Fibroblast of skin of scalp (primary cell): ENCODE measurements around the gene DHRSX.
"Not testable (repeated sequence)": the region's sequence is repeated elsewhere in the genome, so short reads cannot be mapped to it uniquely, and the experiment has no call there.

Source experiments
- DNase-seq: peaks from one replicate; pipeline ENCODE4 v3.0.0-alpha.2; 2013

DHRSX gene

GRCh38 chrX:2497961-2498780 lies 2.6 kb downstream of the DHRSX start:
- DNase-seq, result no peak

- DNase-seq, result no peak
Measured at GRCh38 chrX:2495595-2495994, 5.2 kb downstream of the DHRSX start.

GRCh38 chrX:2492531-2493218 lies 8.1 kb downstream of the DHRSX start:
- DNase-seq, result peak; percentile 43

GRCh38 chrX:2490634-2491033 lies 10.1 kb downstream of the DHRSX start:
- DNase-seq, result no peak

GRCh38 chrX:2489446-2490445 lies 11.0 kb downstream of the DHRSX start:
- no peak for DNase-seq

- DNase-seq, result no peak
Measured at GRCh38 chrX:2488621-2489285, 12.0 kb downstream of the DHRSX start.

- no peak for DNase-seq
Measured at GRCh38 chrX:2487366-2487765, 13.4 kb downstream of the DHRSX start.

- no peak for DNase-seq
Measured at GRCh38 chrX:2486476-2487133, 14.2 kb downstream of the DHRSX start.

- no peak for DNase-seq
Measured at GRCh38 chrX:2485789-2486345, 14.9 kb downstream of the DHRSX start.

- DNase-seq, result peak; percentile 62
Measured at GRCh38 chrX:2484721-2485648, 15.8 kb downstream of the DHRSX start.

- no peak for DNase-seq
Measured at GRCh38 chrX:2484256-2484655, 16.5 kb downstream of the DHRSX start.

GRCh38 chrX:2483398-2484060 lies 17.2 kb downstream of the DHRSX start:
- DNase-seq, result no peak

GRCh38 chrX:2481597-2481996 lies 19.2 kb downstream of the DHRSX start:
- not testable (repeated sequence) for DNase-seq

GRCh38 chrX:2479982-2480381 lies 20.8 kb downstream of the DHRSX start:
- not testable (repeated sequence) for DNase-seq

- DNase-seq, result no peak
Measured at GRCh38 chrX:2479420-2479780, 21.4 kb downstream of the DHRSX start.

- peak; percentile 45 for DNase-seq
Measured at GRCh38 chrX:2478546-2479419, 22.0 kb downstream of the DHRSX start.

- DNase-seq, result not testable (repeated sequence)
Measured at GRCh38 chrX:2477313-2477712, 23.5 kb downstream of the DHRSX start.

GRCh38 chrX:2474963-2475726 lies 25.6 kb downstream of the DHRSX start:
- no peak for DNase-seq
